H9 (cell line): ENCODE data around the gene ALOX12. TPM values are rescaled to one million over a fixed set of nuclear protein-coding genes. Genes with fewer than 3 reads are reported as not detected.

Experiments
- DNase-seq: peaks from one replicate; pipeline ENCODE4 v3.0.0-alpha.2; 2017
- H2AFZ ChIP-seq: one replicate; pipeline ENCODE4 v1.6.1; 2013; ENCODE audit warnings: mild to moderate bottlenecking, low read length, control low read depth, moderate library complexity
- H2AK5ac ChIP-seq: 2 replicates; pipeline ENCODE4 v1.6.1; 2013; ENCODE audit warnings: low read length, control low read depth, mixed read lengths; ENCODE audit not compliant: insufficient read length
- H2BK120ac ChIP-seq: one replicate; pipeline ENCODE4 v1.6.1; 2013; ENCODE audit warnings: low read depth, mild to moderate bottlenecking, low read length, control low read depth, inconsistent platforms; ENCODE audit not compliant: poor library complexity, severe bottlenecking
- H2BK12ac ChIP-seq: 2 replicates; pipeline ENCODE4 v1.6.1; 2013; ENCODE audit warnings: low read length, control low read depth, mixed read lengths, low read depth; ENCODE audit not compliant: insufficient read length
- H2BK15ac ChIP-seq: 2 replicates; pipeline ENCODE4 v1.6.1; 2013; ENCODE audit warnings: low read depth, low read length, control low read depth
- H2BK20ac ChIP-seq: one replicate; pipeline ENCODE4 v1.6.1; 2013; ENCODE audit warnings: low read depth, mild to moderate bottlenecking, low read length, control low read depth, inconsistent platforms; ENCODE audit not compliant: poor library complexity, severe bottlenecking
- H2BK5ac ChIP-seq: 2 replicates; pipeline ENCODE4 v1.6.1; 2013; ENCODE audit warnings: low read length, control low read depth, mixed read lengths; ENCODE audit not compliant: insufficient read length
- H3K14ac ChIP-seq: 2 replicates; pipeline ENCODE4 v1.6.1; 2013; ENCODE audit warnings: low read length, control low read depth; ENCODE audit not compliant: insufficient read depth
- H3K18ac ChIP-seq: 2 replicates; pipeline ENCODE4 v1.6.1; 2013; ENCODE audit warnings: low read depth, mild to moderate bottlenecking, mixed read lengths, low read length, control low read depth; ENCODE audit not compliant: insufficient read length
- H3K23ac ChIP-seq: 2 replicates; pipeline ENCODE4 v1.6.1; 2013; ENCODE audit warnings: low read length, control low read depth, mixed read lengths, low read depth; ENCODE audit not compliant: insufficient read length
- H3K23me2 ChIP-seq: 2 replicates; pipeline ENCODE4 v1.6.1; 2013; ENCODE audit warnings: low read depth, mild to moderate bottlenecking, mixed read lengths, low read length, control low read depth; ENCODE audit not compliant: insufficient read length, poor library complexity, severe bottlenecking
- H3K27ac ChIP-seq: 2 replicates; pipeline ENCODE4 v1.5.1; 2013; ENCODE audit warnings: low read length, control low read depth, mixed read lengths, low read depth; ENCODE audit not compliant: insufficient read length
- H3K27me3 ChIP-seq: 2 replicates; pipeline ENCODE4 v1.6.1; 2013; ENCODE audit warnings: low read length, control low read depth, inconsistent platforms; ENCODE audit not compliant: insufficient read depth
- H3K4ac ChIP-seq: 2 replicates; pipeline ENCODE4 v1.6.1; 2013; ENCODE audit warnings: low read depth, mild to moderate bottlenecking, control low read depth, inconsistent platforms, low read length, moderate library complexity
- H3K4me1 ChIP-seq: 2 replicates; pipeline ENCODE4 v1.6.1; 2013; ENCODE audit warnings: low read length, control low read depth, inconsistent platforms; ENCODE audit not compliant: insufficient read depth
- H3K4me2 ChIP-seq: 2 replicates; pipeline ENCODE4 v1.6.1; 2013; ENCODE audit warnings: low read length, control low read depth, mixed read lengths; ENCODE audit not compliant: insufficient read length, insufficient read depth
- H3K56ac ChIP-seq: 2 replicates; pipeline ENCODE4 v1.6.1; 2013; ENCODE audit warnings: low read depth, mild to moderate bottlenecking, mixed read lengths, low read length, control low read depth; ENCODE audit not compliant: insufficient read length
- H3K79me1 ChIP-seq: 2 replicates; pipeline ENCODE4 v1.6.1; 2013; ENCODE audit warnings: low read depth, mild to moderate bottlenecking, moderate library complexity, low read length, control low read depth, inconsistent platforms; ENCODE audit not compliant: insufficient read depth, poor library complexity, severe bottlenecking
- H3K79me2 ChIP-seq: 2 replicates; pipeline ENCODE4 v1.6.1; 2013; ENCODE audit warnings: low read length, control low read depth, inconsistent platforms; ENCODE audit not compliant: insufficient read depth
- H3K9ac ChIP-seq: 2 replicates; pipeline ENCODE4 v1.6.1; 2013; ENCODE audit warnings: low read length, control low read depth, mixed read lengths; ENCODE audit not compliant: insufficient read length; ENCODE audit errors: extremely low read depth
- H3K9me3 ChIP-seq: one replicate; pipeline ENCODE4 v1.6.1; 2013; ENCODE audit warnings: low read depth, low read length, inconsistent platforms; ENCODE audit not compliant: control insufficient read depth
- H3T11ph ChIP-seq: one replicate; pipeline ENCODE4 v1.6.1; 2013; ENCODE audit warnings: mild to moderate bottlenecking, low read length, control low read depth, inconsistent platforms
- H4K20me1 ChIP-seq: one replicate; pipeline ENCODE4 v1.6.1; 2013; ENCODE audit not compliant: control insufficient read depth, insufficient read length, insufficient read depth
- H4K5ac ChIP-seq: 2 replicates; pipeline ENCODE4 v1.6.1; 2013; ENCODE audit warnings: low read depth, mild to moderate bottlenecking, mixed read lengths, low read length, control low read depth; ENCODE audit not compliant: insufficient read length
- H4K8ac ChIP-seq: replicated peaks from 2 replicates; pipeline ENCODE4 v1.6.1; 2013; ENCODE audit warnings: low read length, control low read depth, mixed read lengths, low read depth; ENCODE audit not compliant: insufficient read length
- H4K91ac ChIP-seq: 2 replicates; pipeline ENCODE4 v1.6.1; 2013; ENCODE audit warnings: low read depth, mild to moderate bottlenecking, moderate library complexity, mixed read lengths, low read length, control low read depth; ENCODE audit not compliant: insufficient read length
- H3K27ac Mint-ChIP-seq, 3 experiments: 2 replicates in 2 of 3; 3 replicates in 1 of 3; pipeline ENCODE4 v1.8.0; 2020 to 2021; ENCODE audit warnings: mixed read lengths in 3 of 3, mild to moderate bottlenecking in 1 of 3, moderate library complexity in 1 of 3
- H3K27me3 Mint-ChIP-seq: 2 replicates; pipeline ENCODE4 v1.8.0; 2021; ENCODE audit warnings: low read depth, mild to moderate bottlenecking, moderate library complexity, mixed read lengths
- H3K36me3 Mint-ChIP-seq, 3 experiments: 2 replicates in 2 of 3; 3 replicates in 1 of 3; pipeline ENCODE4 v1.8.0; 2020 to 2021; ENCODE audit warnings: low read depth in 3 of 3, mixed read lengths in 3 of 3; ENCODE audit not compliant: insufficient read depth in 1 of 3
- H3K4me1 Mint-ChIP-seq, 2 experiments: 2 replicates each; pipeline ENCODE4 v1.8.0; 2020; ENCODE audit warnings: mixed read lengths in 2 of 2
- H3K4me3 Mint-ChIP-seq, 2 experiments: 2 replicates in 1 of 2; 3 replicates in 1 of 2; pipeline ENCODE4 v1.8.0; 2020 to 2021; ENCODE audit warnings: mild to moderate bottlenecking in 2 of 2, mixed read lengths in 2 of 2, moderate library complexity in 1 of 2
- H3K9me3 Mint-ChIP-seq, 2 experiments: 2 replicates in 1 of 2; 3 replicates in 1 of 2; pipeline ENCODE4 v1.8.0; 2020; ENCODE audit warnings: mild to moderate bottlenecking in 2 of 2, mixed read lengths in 2 of 2, moderate library complexity in 1 of 2
- WGBS: extraction: QIAGEN DNeasy Blood & Tissue Kit; methylation state at CpG from one replicate; pipeline ENCODE4 v1.1.7; 2013; ENCODE audit warnings: missing lambda C conversion rate, low lambda C conversion rate, mixed read lengths; ENCODE audit not compliant: insufficient read length; ENCODE audit errors: extremely low coverage; 5-methylcytosine and 5-hydroxymethylcytosine counted together
- total RNA-seq: library from RNA; stranded (reverse); gene quantifications from 2 replicates; pipeline ENCODE4 v1.2.1, GENCODE V29; 2021
- TF ChIP-seq, protein P1 (sequence below): fragments of 200-600 bp; sonication (generic); conservative IDR thresholded peaks from 3 replicates; pipeline ENCODE4 v1.8.0; 2021; ENCODE audit warnings: antibody characterized with exemption, mild to moderate bottlenecking

ALOX12 gene
- total RNA-seq, 1 experiment from 2014 or later: 0.81 TPM

DNA sequence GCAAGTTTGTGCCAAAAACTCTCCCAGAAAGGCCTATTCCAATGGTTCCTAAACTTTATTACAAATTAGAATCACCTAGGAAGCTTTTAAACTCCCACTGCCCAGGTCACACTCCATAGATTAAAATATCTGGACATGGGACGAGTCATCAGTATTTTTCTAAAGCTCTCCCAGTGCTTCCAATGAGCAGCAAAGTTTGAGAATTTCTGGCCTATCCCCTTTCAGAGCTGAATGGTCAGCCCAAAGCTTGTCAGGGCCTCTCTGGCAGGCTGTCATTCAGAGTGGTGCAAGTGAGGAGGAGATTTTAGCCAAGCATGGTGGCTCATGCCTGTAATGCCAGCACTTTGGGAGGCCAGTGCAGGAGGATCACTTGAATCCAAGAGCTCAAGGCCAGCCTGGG lies 29.4 kb downstream of the ALOX12 start:
- H3K4me1 ChIP-seq: 0 out of 2 replicates have a peak, but pooled peaks cover 3% of the 10 kb centered on the region
- TF ChIP-seq, protein P1, sequence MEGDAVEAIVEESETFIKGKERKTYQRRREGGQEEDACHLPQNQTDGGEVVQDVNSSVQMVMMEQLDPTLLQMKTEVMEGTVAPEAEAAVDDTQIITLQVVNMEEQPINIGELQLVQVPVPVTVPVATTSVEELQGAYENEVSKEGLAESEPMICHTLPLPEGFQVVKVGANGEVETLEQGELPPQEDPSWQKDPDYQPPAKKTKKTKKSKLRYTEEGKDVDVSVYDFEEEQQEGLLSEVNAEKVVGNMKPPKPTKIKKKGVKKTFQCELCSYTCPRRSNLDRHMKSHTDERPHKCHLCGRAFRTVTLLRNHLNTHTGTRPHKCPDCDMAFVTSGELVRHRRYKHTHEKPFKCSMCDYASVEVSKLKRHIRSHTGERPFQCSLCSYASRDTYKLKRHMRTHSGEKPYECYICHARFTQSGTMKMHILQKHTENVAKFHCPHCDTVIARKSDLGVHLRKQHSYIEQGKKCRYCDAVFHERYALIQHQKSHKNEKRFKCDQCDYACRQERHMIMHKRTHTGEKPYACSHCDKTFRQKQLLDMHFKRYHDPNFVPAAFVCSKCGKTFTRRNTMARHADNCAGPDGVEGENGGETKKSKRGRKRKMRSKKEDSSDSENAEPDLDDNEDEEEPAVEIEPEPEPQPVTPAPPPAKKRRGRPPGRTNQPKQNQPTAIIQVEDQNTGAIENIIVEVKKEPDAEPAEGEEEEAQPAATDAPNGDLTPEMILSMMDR: no peak
- no peak overlapping the region for H3K4me3 Mint-ChIP-seq
- H3T11ph ChIP-seq: no peak overlapping the region
- no peak overlapping the region for H4K91ac ChIP-seq
- H2AFZ ChIP-seq: no peak overlapping the region
- no peak overlapping the region for H3K23ac ChIP-seq
- H3K27ac ChIP-seq: no peak overlapping the region
- DNase-seq: no peak
- no peaks in the 10 kb centered on the region for H3K79me2 ChIP-seq
- H2BK20ac ChIP-seq: no peak overlapping the region
- peaks cover 42% of the 10 kb centered on the region for H3K27me3 Mint-ChIP-seq
- no peak overlapping the region for H2AK5ac ChIP-seq
- no peak overlapping the region for H2BK15ac ChIP-seq
- WGBS: no CpG with 5 or more reads among the region's 1 CpG
- H4K8ac ChIP-seq: no peak overlapping the region
- no peak overlapping the region for H2BK12ac ChIP-seq
- no peak overlapping the region for H3K14ac ChIP-seq
- no peak overlapping the region for H3K56ac ChIP-seq
- no peaks in the 10 kb centered on the region for H3K79me1 ChIP-seq
- H3K9ac ChIP-seq: no peak overlapping the region
- H2BK5ac ChIP-seq: no peak overlapping the region
- no peak overlapping the region for H3K18ac ChIP-seq
- H3K9me3 ChIP-seq: no peaks in the 10 kb centered on the region
- H3K4ac ChIP-seq: no peak overlapping the region
- no peaks in the 10 kb centered on the region for H4K20me1 ChIP-seq
- peaks cover 9 to 42% (median 26%) of the 10 kb centered on the region in 3 experiments for H3K36me3 Mint-ChIP-seq
- no peak overlapping the region for H4K5ac ChIP-seq
- peaks cover 14% of the 10 kb centered on the region for H3K23me2 ChIP-seq
- H3K27me3 ChIP-seq: peaks cover 6% of the 10 kb centered on the region; the same call in 1 of the 2 replicates
- no peak overlapping the region for H2BK120ac ChIP-seq
- no peak overlapping the region for H3K4me2 ChIP-seq
- peaks cover 0 to 2% of the 10 kb centered on the region in 2 experiments; a peak in 1 of 5 replicates for H3K9me3 Mint-ChIP-seq
- peaks cover 18 to 27% of the 10 kb centered on the region in 2 experiments for H3K4me1 Mint-ChIP-seq
- no peak overlapping the region for H3K27ac Mint-ChIP-seq
